Colonic mucosa (tissue), 4 donors: ENCODE measurements around the gene URM1. TPM values are rescaled to one million over a fixed set of nuclear protein-coding genes. Genes with fewer than 3 reads are reported as not detected.

Experiments used
- DNase-seq: peaks from one replicate; pipeline ENCODE4 v3.0.0-alpha.2; 2020
- H3K27ac ChIP-seq: fragments of 200-600 bp; one replicate; pipeline ENCODE4 v1.8.0; 2021
- H3K27me3 ChIP-seq: fragments of 200-600 bp; one replicate; pipeline ENCODE4 v1.8.0; 2021
- H3K36me3 ChIP-seq: fragments of 200-600 bp; one replicate; pipeline ENCODE4 v1.8.0; 2021
- H3K4me1 ChIP-seq: fragments of 200-600 bp; one replicate; pipeline ENCODE4 v1.8.0; 2021; ENCODE audit warnings: mild to moderate bottlenecking
- H3K4me3 ChIP-seq: fragments of 200-600 bp; one replicate; pipeline ENCODE4 v1.8.0; 2021
- H3K9ac ChIP-seq, 2 donors: one replicate each; pipeline ENCODE4 v1.7.0; 2013; ENCODE audit warnings: control low read depth in 2 of 2, low read depth in 2 of 2, low read length in 2 of 2
- H3K9me3 ChIP-seq: fragments of 200-600 bp; one replicate; pipeline ENCODE4 v1.8.0; 2021
- intact Hi-C: fragments of 100-400 bp; cut with DNase I; formaldehyde crosslinking; loops from one replicate; pipeline ENCODE4 v1.14.1; 2022
- total RNA-seq, 2 donors: library from RNA; stranded (reverse); fragmentation: NEBNext Ultra II Directional in 1 of 2; extraction: Animal tissue kit (Norgen Biotek cat#: 25700) in 1 of 2; gene quantifications; one replicate each; pipeline ENCODE4 v1.2.1, GENCODE V29; 2021
- TF ChIP-seq, protein P1 (sequence below): fragments of 200-600 bp; IDR thresholded peaks from one replicate; pipeline ENCODE4 v1.8.0; 2022; ENCODE audit warnings: antibody characterized with exemption, mild to moderate bottlenecking
- donor health status: healthy.
- donor health status: DM: no; HTN: no; CAD: no.
- donor health status: DM: no; HTN: no; CAD: no.

The URM1 gene
- total RNA-seq, 2 donors from 2014 or later: 55.2 to 77.3 TPM

GRCh38 chr9:128414461-128414860 is 43.3 kb downstream of the URM1 start:
- Histone ChIP-seq H3K9ac (no peak overlapping the region), H3K4me3 (no peak overlapping the region), H3K36me3 (no peaks in the 10 kb centered on the region), H3K27ac (no peak overlapping the region), H3K9me3 (no peaks in the 10 kb centered on the region), H3K27me3 (peaks cover 12% of the 10 kb centered on the region), H3K4me1 (peaks cover 5% of the 10 kb centered on the region)
- DNase-seq: no peak
- intact Hi-C loops: loop anchor here (5.0 to 10.0 kb wide), 2 partner anchors 52 to 120 kb away; no protein-coding TSS in a partner anchor
- TF ChIP-seq, protein P1, sequence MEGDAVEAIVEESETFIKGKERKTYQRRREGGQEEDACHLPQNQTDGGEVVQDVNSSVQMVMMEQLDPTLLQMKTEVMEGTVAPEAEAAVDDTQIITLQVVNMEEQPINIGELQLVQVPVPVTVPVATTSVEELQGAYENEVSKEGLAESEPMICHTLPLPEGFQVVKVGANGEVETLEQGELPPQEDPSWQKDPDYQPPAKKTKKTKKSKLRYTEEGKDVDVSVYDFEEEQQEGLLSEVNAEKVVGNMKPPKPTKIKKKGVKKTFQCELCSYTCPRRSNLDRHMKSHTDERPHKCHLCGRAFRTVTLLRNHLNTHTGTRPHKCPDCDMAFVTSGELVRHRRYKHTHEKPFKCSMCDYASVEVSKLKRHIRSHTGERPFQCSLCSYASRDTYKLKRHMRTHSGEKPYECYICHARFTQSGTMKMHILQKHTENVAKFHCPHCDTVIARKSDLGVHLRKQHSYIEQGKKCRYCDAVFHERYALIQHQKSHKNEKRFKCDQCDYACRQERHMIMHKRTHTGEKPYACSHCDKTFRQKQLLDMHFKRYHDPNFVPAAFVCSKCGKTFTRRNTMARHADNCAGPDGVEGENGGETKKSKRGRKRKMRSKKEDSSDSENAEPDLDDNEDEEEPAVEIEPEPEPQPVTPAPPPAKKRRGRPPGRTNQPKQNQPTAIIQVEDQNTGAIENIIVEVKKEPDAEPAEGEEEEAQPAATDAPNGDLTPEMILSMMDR: no peak

GRCh38 chr9:128415281-128415680 is 44.1 kb downstream of the URM1 start:
- peaks cover 8% of the 10 kb centered on the region for H3K4me1 ChIP-seq
- no peak overlapping the region for H3K4me3 ChIP-seq
- no peak overlapping the region for H3K27ac ChIP-seq
- no peak overlapping the region for H3K9ac ChIP-seq
- intact Hi-C loops: loop anchor here (10.0 kb wide), 1 partner anchor 120 kb away; no protein-coding TSS in a partner anchor
- H3K9me3 ChIP-seq: no peaks in the 10 kb centered on the region
- H3K27me3 ChIP-seq: peaks cover 14% of the 10 kb centered on the region
- TF ChIP-seq, protein P1: no peak
- peak; percentile 22 for DNase-seq
- no peaks in the 10 kb centered on the region for H3K36me3 ChIP-seq

DNA sequence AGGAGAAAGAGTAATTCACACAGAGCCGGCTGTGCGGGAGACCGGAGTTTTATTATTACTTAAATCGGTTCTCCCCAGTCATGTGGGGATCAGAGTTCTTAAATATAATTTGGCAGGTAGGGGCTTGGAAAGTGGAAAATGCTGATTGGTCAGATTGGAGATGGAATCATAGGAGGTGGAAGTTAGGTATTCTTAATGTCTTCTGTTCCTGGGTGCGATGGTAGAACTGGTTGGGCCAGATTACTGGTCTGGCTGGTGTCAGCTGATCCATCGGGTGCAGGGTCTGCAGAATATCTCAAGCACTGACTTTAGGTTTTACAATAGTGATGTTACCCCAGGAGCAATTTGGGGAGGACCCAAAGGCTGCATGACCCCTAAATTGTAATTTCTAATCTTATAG is 44.8 kb downstream of the URM1 start:
- no peak overlapping the region for H3K27ac ChIP-seq
- no peaks in the 10 kb centered on the region for H3K9me3 ChIP-seq
- no peak for DNase-seq
- H3K36me3 ChIP-seq: no peaks in the 10 kb centered on the region
- TF ChIP-seq, protein P1: no peak
- H3K27me3 ChIP-seq: peaks cover 16% of the 10 kb centered on the region
- H3K4me1 ChIP-seq: peaks cover 8% of the 10 kb centered on the region
- intact Hi-C loops: loop anchor here (10.0 kb wide), 1 partner anchor 121 kb away; no protein-coding TSS in a partner anchor
- H3K9ac ChIP-seq: no peak overlapping the region
- no peak overlapping the region for H3K4me3 ChIP-seq

GRCh38 chr9:128416432-128417019 is 45.4 kb downstream of the URM1 start:
- no peak overlapping the region for H3K9ac ChIP-seq
- intact Hi-C loops: loop anchor here (10.0 kb wide), 1 partner anchor 122 kb away; no protein-coding TSS in a partner anchor
- H3K27me3 ChIP-seq: peaks cover 22% of the 10 kb centered on the region
- H3K4me1 ChIP-seq: peaks cover 8% of the 10 kb centered on the region
- DNase-seq: no peak
- no peak overlapping the region for H3K4me3 ChIP-seq
- H3K9me3 ChIP-seq: no peaks in the 10 kb centered on the region
- TF ChIP-seq, protein P1: no peak
- H3K36me3 ChIP-seq: no peaks in the 10 kb centered on the region
- no peak overlapping the region for H3K27ac ChIP-seq

DNA sequence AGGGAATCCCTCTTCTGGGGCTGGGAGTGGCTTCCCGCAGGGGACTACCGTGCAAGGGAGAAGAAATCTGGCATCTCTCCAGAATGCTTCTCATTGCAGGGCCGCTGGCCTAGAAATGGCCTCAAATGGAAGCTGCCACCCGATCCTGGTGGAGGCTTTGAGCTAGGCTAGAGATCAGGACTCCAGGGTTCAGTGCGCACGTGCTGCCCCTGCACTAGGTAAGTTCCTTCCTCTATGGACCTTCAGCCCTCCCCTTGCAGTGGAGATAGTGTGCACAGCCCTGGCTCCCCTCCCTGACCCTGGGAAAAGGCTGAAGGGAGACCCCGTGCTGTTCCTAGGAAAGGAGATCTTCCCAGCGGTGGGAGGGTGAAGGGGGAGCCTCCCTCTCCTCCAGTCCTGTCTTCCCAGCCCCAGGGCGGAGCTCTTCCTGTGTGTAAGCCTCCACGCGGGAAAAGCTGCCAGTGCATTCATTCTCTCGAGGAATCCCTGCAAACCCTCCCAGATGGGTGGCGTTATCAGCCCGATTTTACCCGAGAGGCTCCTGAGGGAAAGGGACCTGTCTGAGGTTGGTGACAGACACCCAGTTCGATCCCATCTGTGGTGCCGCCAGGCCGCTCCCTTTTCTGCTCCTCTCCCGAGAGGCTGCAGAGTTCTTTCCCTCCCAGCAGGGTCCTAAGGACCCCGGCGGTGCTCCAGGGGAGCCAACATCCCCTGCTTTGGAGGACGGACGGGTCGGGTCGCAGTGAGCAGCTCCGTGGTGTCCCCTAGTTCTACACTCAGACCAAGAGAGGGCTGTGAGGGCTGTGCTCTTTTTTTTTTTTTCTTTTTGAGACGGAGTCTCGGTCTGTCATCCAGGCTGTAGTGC is 48.1 kb downstream of the URM1 start:
- TF ChIP-seq, protein P1: no peak
- Histone ChIP-seq H3K9ac (peak overlapping the region; percentile 19 to 40), H3K27me3 (peaks cover 22% of the 10 kb centered on the region), H3K4me3 (peak overlapping the region; percentile 76), H3K36me3 (no peaks in the 10 kb centered on the region), H3K9me3 (no peaks in the 10 kb centered on the region), H3K27ac (no peak overlapping the region), H3K4me1 (peaks cover 8% of the 10 kb centered on the region)
- intact Hi-C loops: loop anchor here (10.0 kb wide), 1 partner anchor 124 kb away; no protein-coding TSS in a partner anchor
- no peak for DNase-seq
